Esophagus muscularis mucosa (tissue), 4 donors: Measurements from ENCODE around the gene GNG12. TPM values are rescaled to one million over a fixed set of nuclear protein-coding genes. Genes with fewer than 3 reads are reported as not detected.

Experiments used
- DNase-seq: peaks from one replicate; pipeline ENCODE4 v3.0.0-alpha.2; 2017; ENCODE audit errors: extremely low spot score
- H3K27ac ChIP-seq, 4 donors: fragments of 200-600 bp; sonication (generic); replicated peaks in 1 of 4; 1 replicate in 3 of 4; 2 replicates in 1 of 4; pipeline ENCODE4 v1.5.1; 2016 to 2019; ENCODE audit warnings: mild to moderate bottlenecking in 1 of 4
- H3K27me3 ChIP-seq, 4 donors: fragments of 200-600 bp; sonication (generic); one replicate each; pipeline versions ENCODE4 v1.5.1 to v1.6.0; 2016 to 2019
- H3K36me3 ChIP-seq, 4 donors: fragments of 200-600 bp; sonication (generic); one replicate each; pipeline ENCODE4 v1.5.1; 2016 to 2019
- H3K4me1 ChIP-seq, 4 donors: fragments of 200-600 bp; sonication (generic); one replicate each; pipeline ENCODE4 v1.5.1; 2016 to 2019
- H3K4me3 ChIP-seq, 4 donors: fragments of 200-600 bp; sonication (generic); 1 replicate in 2 of 4; 2 replicates in 2 of 4; pipeline ENCODE4 v1.5.1; 2016 to 2019; ENCODE audit warnings: mild to moderate bottlenecking in 4 of 4, moderate library complexity in 1 of 4
- H3K9me3 ChIP-seq, 4 donors: fragments of 200-600 bp; sonication (generic); 1 replicate in 3 of 4; 2 replicates in 1 of 4; pipeline ENCODE4 v1.5.1; 2016 to 2019
- CTCF ChIP-seq, 3 experiments: fragments of 200-600 bp in 2 of 3; fragments of 450-650 bp in 1 of 3; sonication (generic) in 2 of 3; IDR thresholded peaks; one replicate each; pipeline ENCODE4 v1.5.1; 2017 to 2019; ENCODE audit warnings: antibody characterized with exemption in 3 of 3, mild to moderate bottlenecking in 2 of 3, moderate library complexity in 1 of 3
- EP300 ChIP-seq: sonication (generic); formaldehyde crosslinking; IDR thresholded peaks from one replicate; pipeline ENCODE4 v1.6.1; 2017; ENCODE audit warnings: antibody characterized with exemption
- POLR2A ChIP-seq: fragments of 450-650 bp; IDR thresholded peaks from one replicate; pipeline ENCODE4 v1.6.1; 2017; ENCODE audit warnings: antibody characterized with exemption, moderate library complexity, mild to moderate bottlenecking, low read depth
- POLR2AphosphoS5 ChIP-seq, 2 donors: sonication (generic); formaldehyde crosslinking; IDR thresholded peaks; one replicate each; pipeline ENCODE4 v1.6.1; 2017; ENCODE audit warnings: antibody characterized with exemption in 2 of 2
- WGBS: methylation state at CpG from one replicate; pipeline ENCODE4 v1.1.5; 2018; 5-methylcytosine and 5-hydroxymethylcytosine counted together
- intact Hi-C: fragments of 100-400 bp; cut with DNase I; formaldehyde crosslinking; loops from one replicate; pipeline ENCODE4 v1.15.1; 2023
- total RNA-seq, 4 donors: library from RNA; depleted of rRNA; stranded (reverse); fragments of >200 nt; gene quantifications; one replicate each; pipeline versions ENCODE4 v1.1.0 to v1.2.1, GENCODE V29; 2016

GNG12 gene
- total RNA-seq, 4 donors from 2014 or later: 108 to 118 (median 111) TPM

- peaks cover 38 to 64% (median 54%) of the 10 kb centered on the region in 4 donors for H3K4me1 ChIP-seq
- no peak overlapping the region for H3K4me3 ChIP-seq
- no peaks in the 10 kb centered on the region for H3K36me3 ChIP-seq
- no peaks in the 10 kb centered on the region for H3K27me3 ChIP-seq
- no peak for DNase-seq
- no peaks in the 10 kb centered on the region for H3K9me3 ChIP-seq
- H3K27ac ChIP-seq: no peak overlapping the region
- intact Hi-C loops: no loop called here
- 88% methylated on average over 4 of the region's 4 CpGs for WGBS
- TF ChIP-seq EP300: no peak
- TF ChIP-seq POLR2A: no peak
- no peak for TF ChIP-seq POLR2AphosphoS5 (IDR thresholded peaks at IDR 0.05)
- no peak for TF ChIP-seq CTCF (IDR thresholded peaks at IDR 0.05)
Measured at GRCh38 chr1:67738401-67738800, 94.9 kb downstream of the GNG12 start.

- H3K27me3 ChIP-seq: no peaks in the 10 kb centered on the region
- WGBS: 100% methylated on average over 3 of the region's 3 CpGs
- intact Hi-C loops: no loop called here
- peaks cover 43 to 62% (median 58%) of the 10 kb centered on the region in 4 donors for H3K4me1 ChIP-seq
- no peak overlapping the region for H3K4me3 ChIP-seq
- H3K9me3 ChIP-seq: no peaks in the 10 kb centered on the region
- H3K36me3 ChIP-seq: no peaks in the 10 kb centered on the region
- TF ChIP-seq EP300 (no peak), CTCF (IDR thresholded peaks at IDR 0.05) (no peak), POLR2A (no peak), POLR2AphosphoS5 (IDR thresholded peaks at IDR 0.05) (no peak)
- H3K27ac ChIP-seq: no peak overlapping the region
- no peak for DNase-seq
Measured at GRCh38 chr1:67737875-67738274, 95.4 kb downstream of the GNG12 start.

- DNase-seq: no peak
- H3K27me3 ChIP-seq: no peaks in the 10 kb centered on the region
- peak overlapping the region; percentile 56 to 74 (median 66) for H3K27ac ChIP-seq
- intact Hi-C loops: no loop called here
- no peaks in the 10 kb centered on the region for H3K9me3 ChIP-seq
- no peaks in the 10 kb centered on the region for H3K36me3 ChIP-seq
- no peak overlapping the region for H3K4me3 ChIP-seq
- peaks cover 51 to 71% (median 64%) of the 10 kb centered on the region in 4 donors for H3K4me1 ChIP-seq
- 87% methylated on average over 3 of the region's 3 CpGs for WGBS
- no peak for TF ChIP-seq POLR2AphosphoS5 (IDR thresholded peaks at IDR 0.05)
- no peak for TF ChIP-seq CTCF (IDR thresholded peaks at IDR 0.05)
- no peak for TF ChIP-seq POLR2A
- no peak for TF ChIP-seq EP300
Measured at GRCh38 chr1:67736750-67737149, 96.5 kb downstream of the GNG12 start.

- 11% methylated on average over 8 of the region's 11 CpGs for WGBS
- Histone ChIP-seq H3K9me3 (no peaks in the 10 kb centered on the region), H3K36me3 (no peaks in the 10 kb centered on the region), H3K4me3 (peak overlapping the region; percentile 2 to 31 (median 14)), H3K27ac (peak overlapping the region; percentile 56 to 74 (median 66)), H3K27me3 (no peaks in the 10 kb centered on the region), H3K4me1 (peaks cover 48 to 68% (median 56%) of the 10 kb centered on the region in 4 donors)
- intact Hi-C loops: no loop called here
- no peak for TF ChIP-seq CTCF (IDR thresholded peaks at IDR 0.05)
- TF ChIP-seq POLR2AphosphoS5 (IDR thresholded peaks at IDR 0.05): peak; percentile 45 to 68
- TF ChIP-seq POLR2A: no peak
- no peak for TF ChIP-seq EP300
- peak; percentile 93 for DNase-seq
Measured at GRCh38 chr1:67735806-67736627, 97.2 kb downstream of the GNG12 start.
